Astrocyte (in vitro differentiated cells and primary cell): Measurements from ENCODE around the gene UCHL3.

Experiments
- EZH2 ChIP-seq: IDR thresholded peaks from 2 replicates; pipeline ENCODE4 v1.6.1; 2012; ENCODE audit warnings: mild to moderate bottlenecking, low read length, inconsistent platforms; ENCODE audit not compliant: insufficient read depth
- TF ChIP-seq, protein P1 (sequence below): IDR thresholded peaks from 2 replicates; pipeline ENCODE4 v1.5.1; 2011; ENCODE audit warnings: low read depth, mild to moderate bottlenecking, inconsistent platforms, low read length, moderate library complexity; ENCODE audit not compliant: insufficient read depth

GRCh38 chr13:75603038-75603437 lies 53.4 kb downstream of the UCHL3 start:
- TF ChIP-seq, protein P1, sequence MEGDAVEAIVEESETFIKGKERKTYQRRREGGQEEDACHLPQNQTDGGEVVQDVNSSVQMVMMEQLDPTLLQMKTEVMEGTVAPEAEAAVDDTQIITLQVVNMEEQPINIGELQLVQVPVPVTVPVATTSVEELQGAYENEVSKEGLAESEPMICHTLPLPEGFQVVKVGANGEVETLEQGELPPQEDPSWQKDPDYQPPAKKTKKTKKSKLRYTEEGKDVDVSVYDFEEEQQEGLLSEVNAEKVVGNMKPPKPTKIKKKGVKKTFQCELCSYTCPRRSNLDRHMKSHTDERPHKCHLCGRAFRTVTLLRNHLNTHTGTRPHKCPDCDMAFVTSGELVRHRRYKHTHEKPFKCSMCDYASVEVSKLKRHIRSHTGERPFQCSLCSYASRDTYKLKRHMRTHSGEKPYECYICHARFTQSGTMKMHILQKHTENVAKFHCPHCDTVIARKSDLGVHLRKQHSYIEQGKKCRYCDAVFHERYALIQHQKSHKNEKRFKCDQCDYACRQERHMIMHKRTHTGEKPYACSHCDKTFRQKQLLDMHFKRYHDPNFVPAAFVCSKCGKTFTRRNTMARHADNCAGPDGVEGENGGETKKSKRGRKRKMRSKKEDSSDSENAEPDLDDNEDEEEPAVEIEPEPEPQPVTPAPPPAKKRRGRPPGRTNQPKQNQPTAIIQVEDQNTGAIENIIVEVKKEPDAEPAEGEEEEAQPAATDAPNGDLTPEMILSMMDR = no peak
- TF ChIP-seq EZH2 = no peak
